GM19351 (cell line): ENCODE results near the gene PPFIA3.
A peak's percentile ranks its signal among the peaks of the same experiment; 100 is the strongest.
"Not testable (repeated sequence)": the region's sequence is repeated elsewhere in the genome, so short reads cannot be mapped to it uniquely, and the experiment has no call there.

ENCODE experiments used
- ATAC-seq: cut with Tn5 transposase; IDR thresholded peaks from one replicate; pipeline ENCODE4 v1.9.1; 2021; ENCODE audit warnings: mild to moderate bottlenecking, moderate library complexity; ENCODE audit not compliant: unreplicated experiment

Gene PPFIA3

DNA sequence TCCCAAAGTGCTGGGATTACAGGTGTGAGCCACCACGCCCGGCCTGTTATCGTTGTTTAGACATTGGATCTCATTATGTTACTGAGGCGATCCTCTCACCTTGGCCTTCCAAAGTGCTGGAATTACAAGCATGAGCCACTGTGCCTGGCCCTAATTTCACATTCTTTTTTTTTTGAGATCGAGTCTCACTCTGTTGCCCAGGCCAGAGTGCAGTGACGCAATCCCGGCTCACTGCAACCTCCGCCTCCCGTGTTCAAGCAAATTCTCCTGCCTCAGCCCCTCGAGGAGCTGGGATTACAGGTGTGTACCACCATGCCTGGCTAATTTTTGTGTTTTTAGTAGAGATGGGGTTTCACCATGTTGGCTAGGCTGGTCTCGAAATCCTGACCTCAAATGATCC, 3.9 kb downstream of the PPFIA3 start:
- ATAC-seq = not testable (repeated sequence)

DNA sequence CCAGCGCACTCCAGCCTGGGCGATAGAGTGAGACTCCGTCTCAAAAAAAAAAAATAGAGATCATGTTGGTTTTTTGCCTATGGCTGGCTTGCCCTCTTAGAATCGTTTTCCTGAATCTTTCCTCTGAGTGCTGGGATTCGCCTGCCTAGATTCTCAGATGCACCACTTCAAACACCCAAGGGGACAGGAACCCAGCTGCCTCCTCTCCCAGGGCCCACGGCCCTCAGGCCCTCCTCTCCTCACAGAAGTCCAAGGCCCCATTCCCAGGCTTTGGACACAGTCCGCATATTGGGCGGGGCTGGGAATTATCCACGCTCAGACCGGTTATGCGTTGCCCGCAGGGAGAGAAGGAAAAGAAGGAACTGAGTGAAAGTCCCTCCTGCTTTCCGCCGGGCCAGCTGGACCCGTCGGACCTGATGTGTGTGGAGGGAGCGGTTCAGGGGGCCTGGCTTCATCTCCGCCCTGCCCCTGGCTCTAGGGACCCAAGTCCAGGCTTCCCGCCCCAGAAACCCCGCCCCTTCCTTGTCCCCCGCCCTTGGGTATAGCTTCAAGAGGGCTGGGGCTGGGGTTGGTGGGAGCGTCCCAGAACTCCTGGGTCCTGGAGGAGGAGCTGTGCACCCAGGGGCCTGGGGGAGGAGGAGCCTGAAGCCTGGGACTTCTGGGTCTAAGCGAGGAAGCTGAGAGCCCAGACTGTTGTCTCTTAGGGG, 5.8 kb downstream of the PPFIA3 start:
- no peak for ATAC-seq

DNA sequence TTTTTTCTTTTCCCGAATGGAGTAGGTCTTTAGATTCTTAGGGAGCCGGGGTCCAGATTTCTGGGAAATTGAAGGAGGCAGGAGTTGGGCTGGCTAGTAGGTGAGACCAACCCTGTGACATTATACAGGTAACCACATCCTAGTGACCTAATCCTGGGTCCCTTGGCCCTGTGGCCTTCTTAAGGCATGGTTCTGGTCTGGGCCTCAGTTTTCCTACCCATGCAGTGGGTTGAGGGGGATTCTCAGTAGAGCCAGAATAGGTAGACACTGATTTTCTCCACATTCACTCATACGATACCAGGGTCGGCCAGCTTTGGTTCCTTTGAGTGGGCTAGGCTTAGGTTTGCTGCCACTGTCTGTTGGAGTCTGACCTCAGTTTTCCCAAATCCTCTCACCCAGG, 7.2 kb downstream of the PPFIA3 start:
- ATAC-seq = no peak

DNA sequence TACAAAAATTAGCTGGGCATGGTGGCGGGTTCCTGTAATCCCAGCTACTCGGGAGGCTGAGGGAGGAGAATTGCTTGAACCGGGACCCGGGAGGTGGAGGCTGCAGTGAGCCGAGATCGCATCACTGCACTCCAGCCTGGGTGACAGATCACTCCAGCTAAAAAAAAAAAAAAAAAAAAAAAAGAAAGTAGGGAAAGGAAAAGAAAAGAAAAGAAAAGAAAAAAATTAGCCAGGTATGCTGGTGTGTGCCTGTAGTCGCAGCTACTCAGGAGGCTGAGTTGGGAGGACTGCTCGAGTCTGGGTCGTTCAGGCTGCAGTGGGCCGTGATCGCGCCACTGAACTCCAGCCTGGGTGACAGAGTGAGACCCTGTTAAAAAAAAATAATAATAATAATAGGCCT, 7.9 kb downstream of the PPFIA3 start:
- not testable (repeated sequence) for ATAC-seq

DNA sequence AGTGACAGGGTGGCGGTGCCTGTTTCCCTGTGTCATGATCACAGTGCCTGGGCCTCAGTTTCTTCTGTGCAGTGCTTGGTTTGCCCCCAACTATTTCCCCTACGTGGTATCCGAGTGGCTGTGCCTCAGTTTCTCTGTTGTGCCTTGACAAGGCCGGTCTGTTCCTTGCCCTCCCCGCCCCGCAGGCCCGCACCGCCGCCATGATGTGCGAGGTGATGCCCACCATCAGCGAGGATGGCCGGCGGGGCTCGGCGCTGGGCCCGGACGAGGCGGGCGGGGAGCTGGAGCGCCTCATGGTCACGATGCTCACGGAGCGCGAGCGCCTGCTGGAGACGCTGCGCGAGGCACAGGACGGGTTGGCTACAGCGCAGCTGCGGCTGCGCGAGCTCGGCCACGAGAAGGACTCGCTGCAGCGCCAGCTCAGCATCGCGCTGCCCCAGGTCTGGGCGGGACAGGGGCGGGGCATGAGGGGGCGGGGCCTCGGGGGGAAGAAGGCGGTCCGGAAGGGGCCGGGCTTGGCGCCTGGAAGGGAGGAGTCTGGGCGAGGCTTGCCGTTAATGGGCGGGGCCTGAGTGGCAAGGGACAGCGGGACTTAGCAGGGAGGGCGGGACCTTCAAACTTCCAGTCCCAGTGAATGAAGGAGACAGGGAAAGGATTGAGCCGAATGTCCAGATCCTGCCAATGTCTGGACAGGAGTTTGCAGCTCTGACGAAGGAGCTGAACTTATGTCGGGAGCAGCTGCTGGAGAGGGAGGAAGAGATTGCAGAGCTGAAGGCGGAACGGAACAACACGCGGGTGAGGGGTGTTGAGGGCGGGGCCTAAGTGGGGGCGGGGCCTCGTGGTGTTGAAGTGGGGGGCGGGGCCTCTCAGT, 8.6 kb downstream of the PPFIA3 start:
- ATAC-seq = peak; percentile 84

DNA sequence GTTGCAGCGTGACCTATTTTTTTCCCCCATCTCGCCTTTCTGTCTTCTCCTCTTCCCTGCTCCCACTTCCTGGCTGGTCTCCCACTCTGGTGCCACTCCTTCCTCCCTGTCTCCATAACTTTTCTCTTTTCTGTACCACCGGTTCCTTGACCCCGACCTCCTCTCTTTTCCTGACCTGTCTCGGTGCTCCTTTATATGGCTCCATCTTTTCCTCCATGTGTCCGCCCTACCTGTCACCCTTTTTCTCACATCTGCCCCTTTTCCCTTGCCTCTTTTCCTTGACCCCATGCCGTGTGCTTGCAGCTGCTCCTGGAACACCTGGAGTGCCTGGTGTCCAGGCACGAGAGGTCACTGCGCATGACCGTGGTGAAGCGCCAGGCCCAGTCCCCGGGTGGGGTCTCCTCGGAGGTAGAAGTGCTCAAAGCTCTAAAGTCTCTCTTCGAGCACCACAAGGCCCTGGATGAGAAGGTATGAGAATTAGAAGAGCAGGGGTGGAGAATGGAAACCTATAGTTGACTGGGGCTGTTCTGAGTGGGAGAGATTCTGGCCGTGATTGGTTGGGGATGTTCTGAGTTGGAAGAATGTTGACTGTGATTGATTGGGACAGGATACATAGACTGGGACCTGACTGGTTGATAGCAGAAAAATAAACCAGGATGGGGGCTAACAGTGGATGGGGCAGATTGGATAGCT, 9.3 kb downstream of the PPFIA3 start:
- ATAC-seq = no peak

DNA sequence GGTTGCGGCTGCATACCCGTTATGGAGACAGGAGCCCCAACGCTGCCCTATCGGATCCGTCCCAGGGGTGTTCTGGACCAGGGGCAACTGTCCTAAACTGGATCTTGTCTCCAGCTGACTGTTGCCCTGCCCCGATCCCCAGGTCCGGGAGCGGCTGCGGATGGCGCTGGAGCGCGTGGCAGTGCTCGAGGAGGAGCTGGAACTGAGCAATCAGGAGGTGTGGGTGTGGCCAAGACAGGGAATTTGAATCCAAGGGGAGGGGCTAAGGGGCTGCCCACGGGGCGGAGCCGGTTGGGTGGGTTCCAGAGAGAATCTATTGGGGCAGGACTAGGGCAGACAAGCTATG, 9.9 kb downstream of the PPFIA3 start:
- no peak for ATAC-seq

DNA sequence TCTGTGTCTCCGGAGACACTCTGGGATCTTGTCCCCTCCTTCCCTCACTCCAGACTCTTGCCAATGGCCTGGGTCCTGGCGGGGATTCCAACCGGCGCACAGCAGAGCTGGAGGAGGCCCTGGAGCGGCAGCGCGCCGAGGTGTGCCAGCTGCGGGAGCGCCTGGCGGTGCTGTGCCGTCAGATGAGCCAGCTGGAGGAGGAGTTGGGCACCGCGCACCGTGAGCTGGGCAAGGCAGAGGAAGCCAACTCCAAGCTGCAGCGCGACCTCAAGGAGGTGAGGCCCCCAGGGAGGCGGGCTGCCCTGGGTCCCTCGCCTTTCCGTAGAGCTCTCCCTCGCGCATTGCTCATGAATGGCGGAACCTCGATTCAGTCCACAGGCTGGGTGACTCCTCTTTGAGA, 11.0 kb downstream of the PPFIA3 start:
- no peak for ATAC-seq

DNA sequence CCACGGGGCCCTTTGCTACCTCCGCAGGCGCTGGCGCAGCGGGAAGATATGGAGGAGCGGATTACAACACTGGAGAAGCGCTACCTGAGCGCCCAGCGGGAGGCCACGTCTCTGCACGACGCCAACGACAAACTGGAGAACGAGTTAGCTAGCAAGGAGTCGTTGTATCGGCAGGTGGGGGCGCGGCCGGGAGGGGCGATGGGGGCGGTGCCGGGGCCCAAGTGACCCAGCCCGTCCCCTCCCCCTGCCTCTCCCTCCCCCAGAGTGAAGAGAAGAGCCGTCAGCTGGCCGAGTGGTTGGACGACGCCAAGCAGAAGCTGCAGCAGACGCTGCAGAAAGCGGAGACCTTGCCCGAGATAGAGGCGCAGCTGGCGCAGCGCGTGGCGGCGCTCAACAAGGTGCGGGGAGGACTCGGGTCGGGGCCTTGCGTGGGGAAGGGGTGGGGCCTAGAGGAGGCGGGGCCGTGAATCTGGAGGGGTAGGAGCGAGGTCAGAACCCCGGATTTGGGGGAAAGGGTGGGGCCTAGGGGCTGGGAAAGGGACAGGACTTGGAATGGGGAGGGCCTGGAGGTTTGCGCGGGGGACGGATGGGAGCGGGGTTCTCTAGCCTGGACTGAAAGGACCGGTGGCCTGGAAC, 13.7 kb downstream of the PPFIA3 start:
- no peak for ATAC-seq

DNA sequence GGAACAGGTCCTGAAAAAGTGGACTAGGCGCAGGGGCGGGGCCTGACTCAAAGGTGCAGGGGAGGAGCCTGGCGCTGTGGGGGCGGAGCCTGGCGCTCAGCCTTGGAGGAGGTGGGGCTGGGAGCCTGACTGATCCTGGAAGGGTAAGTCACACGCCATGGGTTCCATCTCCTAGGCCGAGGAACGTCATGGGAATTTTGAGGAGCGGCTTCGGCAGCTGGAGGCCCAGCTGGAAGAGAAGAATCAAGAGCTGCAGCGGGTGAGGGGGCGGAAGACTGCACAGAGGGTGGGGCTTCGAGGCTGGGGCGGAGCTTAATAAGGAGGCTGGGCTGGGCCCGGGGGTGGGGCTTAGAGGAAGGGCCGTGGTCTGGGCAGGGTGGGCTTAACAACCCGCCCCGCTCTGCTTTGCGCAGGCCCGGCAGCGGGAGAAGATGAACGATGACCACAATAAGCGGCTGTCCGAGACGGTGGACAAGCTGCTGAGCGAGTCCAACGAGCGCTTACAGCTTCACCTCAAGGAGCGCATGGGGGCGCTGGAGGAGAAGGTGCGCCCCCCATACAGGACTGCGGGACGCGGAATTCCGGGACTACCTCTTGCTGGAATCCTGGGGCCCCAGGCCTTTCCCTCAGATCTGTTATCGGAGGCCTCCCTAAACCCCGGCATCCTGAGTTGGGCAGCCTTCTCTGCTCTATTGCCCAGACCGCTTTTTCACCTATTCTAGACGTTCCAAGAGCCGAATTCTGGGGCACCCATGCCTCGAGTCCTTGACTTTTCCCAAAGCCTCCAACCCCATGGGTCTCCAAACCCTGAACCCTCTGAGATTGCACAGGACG, 14.5 kb downstream of the PPFIA3 start:
- ATAC-seq = no peak

DNA sequence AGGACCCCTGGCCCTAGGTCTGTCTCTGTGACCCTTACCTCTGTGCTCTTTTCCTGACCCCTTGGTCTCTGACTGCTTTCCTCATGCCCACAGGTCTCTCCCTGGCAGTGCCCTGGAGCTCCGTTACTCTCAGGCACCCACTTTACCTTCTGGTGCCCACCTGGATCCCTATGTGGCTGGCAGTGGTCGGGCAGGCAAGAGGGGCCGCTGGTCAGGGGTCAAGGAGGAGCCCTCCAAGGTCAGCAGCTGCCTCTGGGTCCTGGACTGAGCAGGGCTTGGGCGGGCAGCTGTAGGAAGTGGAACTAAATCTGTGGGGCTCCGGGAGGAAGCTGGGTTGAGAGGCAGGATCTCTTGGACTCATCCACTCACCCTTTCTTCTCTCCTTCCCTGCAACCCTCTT, 16.3 kb downstream of the PPFIA3 start:
- no peak for ATAC-seq

DNA sequence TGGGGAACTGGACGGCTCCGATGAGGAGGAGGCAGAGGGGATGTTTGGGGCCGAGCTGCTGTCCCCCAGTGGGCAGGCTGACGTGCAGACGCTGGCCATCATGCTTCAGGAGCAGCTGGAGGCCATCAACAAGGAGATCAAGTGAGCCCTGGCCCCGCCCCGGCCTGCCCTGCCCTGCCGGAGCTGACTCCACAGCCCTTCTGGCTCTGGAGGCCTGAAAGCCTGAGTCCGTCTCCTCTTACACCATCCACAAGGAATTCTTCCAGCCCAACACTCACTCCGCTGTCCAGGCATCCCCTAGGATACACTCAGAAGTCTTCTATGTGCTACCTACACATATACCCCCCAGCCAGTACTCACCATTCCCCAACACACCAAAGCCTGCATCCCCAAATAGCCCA, 17.4 kb downstream of the PPFIA3 start:
- ATAC-seq = no peak

DNA sequence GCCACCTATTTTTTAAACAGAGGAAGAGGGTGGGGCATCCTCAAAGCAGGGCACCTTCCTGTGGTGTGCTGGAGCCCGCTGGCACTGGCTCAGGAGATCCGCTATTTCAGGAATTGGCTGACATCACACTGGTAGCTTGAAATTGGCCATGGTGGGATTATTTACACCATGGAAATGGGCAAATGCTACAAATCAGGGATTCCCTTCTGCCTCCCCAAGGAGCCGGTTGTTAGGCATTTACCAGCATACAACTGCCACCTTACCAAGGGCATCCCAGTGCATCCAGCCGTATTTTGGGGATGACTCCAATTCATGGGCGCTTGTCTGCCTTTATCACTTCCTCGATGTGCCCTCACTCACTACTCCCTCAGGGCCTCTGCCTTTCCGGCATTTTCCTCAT, 21.6 kb downstream of the PPFIA3 start:
- ATAC-seq = no peak

DNA sequence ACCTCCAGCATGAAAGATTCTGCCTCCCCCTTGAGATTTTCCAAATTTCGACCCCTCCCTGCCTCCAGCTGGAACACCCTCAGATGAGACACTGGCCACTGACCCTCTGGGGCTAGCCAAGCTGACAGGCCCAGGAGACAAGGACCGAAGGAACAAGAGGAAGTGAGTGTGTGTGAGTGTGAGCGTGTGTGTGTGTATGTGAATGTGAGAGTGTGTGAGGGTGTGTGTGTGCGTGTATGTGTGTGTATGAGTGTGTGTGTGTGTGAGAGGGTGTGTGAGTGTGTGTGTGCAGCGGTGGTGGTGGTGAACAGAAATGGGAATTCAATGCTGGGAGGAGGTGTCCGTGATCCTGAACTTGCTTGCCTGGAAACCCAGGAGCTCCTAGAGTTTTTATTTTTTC, 22.0 kb downstream of the PPFIA3 start:
- ATAC-seq = no peak

DNA sequence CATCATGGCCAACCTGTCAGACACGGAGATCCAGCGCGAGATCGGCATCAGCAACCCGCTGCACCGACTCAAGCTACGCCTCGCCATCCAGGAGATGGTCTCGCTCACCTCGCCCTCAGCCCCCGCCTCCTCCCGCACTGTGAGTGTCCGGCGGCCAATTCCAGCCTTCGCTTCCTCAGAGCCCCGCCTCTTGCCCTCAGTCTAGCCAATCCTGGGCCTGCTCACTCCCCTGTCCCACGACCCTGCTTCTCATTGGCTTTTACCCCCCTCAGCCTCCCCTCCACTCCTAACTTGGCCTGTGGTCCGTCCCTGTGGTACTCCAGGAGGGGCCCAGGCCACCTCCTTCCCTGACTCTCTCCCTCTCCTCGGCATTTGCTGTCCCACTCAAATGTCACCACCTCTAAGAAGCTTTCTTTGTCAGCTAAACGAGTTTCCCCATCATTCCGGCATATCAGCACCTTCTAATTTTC, 23.6 kb downstream of the PPFIA3 start:
- peak; percentile 65 for ATAC-seq

DNA sequence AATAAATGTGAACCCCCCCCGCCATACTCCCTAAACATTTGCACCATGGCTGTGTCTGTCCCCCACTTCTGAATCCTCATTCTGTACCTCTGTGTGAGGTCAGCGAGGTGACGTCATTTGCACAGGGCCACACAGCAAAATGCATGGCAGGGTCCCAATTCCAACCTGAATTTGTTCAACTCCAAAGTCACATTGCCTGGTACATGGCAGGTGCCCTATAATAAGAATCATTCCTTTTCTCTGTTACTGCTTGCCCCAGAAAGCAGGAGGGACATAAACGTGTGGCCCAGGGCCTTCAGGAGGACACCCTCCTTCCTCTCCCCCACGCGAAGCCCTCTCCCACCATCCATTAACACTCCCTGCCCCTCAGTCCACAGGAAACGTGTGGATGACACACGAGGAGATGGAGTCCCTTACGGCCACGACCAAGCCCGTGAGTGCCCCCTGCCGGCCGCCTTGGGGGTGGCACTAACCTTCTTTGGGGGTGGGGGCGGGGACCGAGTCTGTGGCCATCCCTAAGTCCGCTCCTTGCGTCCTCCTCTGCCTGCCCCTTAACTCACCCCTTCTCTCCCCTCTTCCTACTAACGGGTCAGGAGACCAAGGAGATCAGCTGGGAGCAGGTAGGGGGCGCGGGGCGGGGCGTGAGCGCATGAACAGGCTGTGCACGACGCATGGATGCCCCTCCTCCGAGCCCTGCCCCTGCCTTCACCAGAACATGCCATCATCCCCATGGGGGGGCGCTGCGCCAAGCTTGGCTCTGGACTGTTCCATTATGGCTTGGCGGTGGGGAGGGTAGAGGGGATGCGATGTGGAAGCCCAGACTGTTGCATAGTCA, 26.4 kb downstream of the PPFIA3 start:
- ATAC-seq = no peak

DNA sequence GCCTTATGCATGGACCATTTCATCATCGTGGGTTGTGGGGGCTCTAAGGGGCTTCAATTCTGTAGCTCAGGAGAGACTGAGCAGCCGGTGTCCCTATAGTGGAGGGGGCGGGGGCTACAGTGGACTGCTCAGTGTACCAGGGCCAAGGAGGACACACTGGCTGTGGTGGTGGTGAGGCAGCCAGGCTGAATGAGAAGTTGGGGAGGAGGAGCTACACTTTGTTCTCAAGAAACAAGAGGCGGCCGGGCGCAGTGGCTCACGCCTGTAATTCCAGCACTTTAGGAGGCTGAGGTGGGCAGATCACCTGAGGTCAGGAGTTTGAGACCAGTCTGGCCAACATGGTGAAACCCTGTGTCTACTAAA, 27.0 kb downstream of the PPFIA3 start:
- ATAC-seq = not testable (repeated sequence)

DNA sequence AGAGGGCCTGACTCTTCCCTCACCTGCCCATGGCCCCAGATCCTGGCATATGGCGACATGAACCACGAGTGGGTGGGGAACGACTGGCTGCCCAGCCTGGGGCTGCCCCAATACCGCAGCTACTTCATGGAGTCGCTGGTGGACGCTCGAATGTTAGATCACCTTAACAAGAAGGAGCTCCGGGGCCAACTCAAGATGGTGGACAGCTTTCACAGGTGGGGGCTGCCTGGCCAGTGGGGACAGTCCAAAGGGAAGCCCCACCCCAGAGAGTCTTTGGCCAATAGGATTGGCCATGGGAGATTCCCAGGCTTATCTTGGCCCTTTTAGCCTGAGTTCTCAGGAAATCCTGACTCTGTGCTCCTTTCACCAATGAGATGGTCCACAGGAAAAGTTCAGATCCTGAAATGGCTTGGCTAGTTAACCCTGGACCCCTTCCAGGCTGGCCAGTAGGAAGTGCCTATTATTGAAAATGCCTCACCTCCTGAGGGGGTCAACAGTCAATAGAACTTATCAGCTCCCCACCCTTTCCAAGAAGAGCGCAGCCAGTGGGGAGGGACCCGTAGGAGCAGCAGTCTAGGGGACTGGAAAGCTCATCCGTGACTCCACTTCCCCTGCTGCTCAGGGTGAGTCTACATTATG, 28.8 kb downstream of the PPFIA3 start:
- no peak for ATAC-seq
